Right forelimb (tissue), 1 donor: ENCODE results near the gene PAFAH2.
"Not testable (repeated sequence)": the region's sequence is repeated elsewhere in the genome, so short reads cannot be mapped to it uniquely, and the experiment has no call there.

Experiments
- DNase-seq: peaks from one replicate; pipeline ENCODE4 v3.0.0-alpha.2; 2018

PAFAH2 gene

DNA sequence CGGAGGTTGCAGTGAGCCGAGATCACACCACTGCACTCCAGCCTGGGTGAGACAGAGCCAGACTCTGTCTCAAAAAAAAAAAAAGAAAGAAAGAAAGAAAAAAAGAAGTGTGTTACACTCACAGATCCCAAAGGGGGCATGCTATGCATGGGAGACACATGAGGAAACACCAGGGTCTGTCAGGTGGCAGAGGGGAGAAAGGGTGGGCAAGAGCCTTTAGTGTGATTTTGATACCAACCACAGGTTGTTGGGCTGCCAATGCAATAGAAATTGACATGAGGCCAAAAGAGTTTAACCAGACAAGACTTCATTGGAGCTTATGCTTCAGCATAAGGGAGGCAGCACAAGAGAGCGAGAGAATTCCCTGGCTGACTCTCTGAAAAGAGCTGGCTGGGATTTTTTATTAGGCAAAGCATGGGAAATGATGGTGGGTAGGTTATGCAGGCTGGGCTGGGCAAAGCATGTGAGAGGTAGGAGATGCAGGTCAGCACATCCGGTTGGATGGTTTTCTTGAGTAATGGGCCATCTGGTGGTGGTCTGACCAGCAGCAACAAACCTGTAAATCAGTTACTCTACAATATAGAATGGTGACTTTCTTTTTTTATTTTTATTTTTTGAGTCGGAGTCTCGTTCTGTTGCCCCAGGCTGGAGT is 12.1 kb upstream of the PAFAH2 start:
- no peak for DNase-seq

DNA sequence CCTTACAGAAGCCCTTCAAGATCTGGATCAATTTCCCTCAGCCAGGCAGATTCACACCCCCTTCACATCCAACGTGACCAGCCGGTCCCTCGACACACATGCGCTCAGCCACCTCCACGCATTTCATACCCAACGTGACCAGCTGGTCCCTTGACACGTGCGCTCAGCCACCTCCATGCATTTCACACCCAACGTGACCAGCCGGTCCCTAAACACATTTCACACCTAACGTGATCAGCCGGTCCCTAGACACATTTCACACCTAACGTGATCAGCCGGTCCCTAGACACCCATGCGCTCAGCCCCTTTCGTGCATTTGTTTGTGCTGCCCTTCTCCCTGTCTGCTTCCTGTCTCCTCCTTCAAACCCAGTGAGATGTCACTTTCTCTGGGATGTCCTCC is 8.8 kb upstream of the PAFAH2 start:
- no peak for DNase-seq

- no peak for DNase-seq
Observed at GRCh38 chr1:26005434-26006105, 7.7 kb upstream of the PAFAH2 start.

GRCh38 chr1:26003756-26004155 is 5.9 kb upstream of the PAFAH2 start:
- DNase-seq, result no peak

DNA sequence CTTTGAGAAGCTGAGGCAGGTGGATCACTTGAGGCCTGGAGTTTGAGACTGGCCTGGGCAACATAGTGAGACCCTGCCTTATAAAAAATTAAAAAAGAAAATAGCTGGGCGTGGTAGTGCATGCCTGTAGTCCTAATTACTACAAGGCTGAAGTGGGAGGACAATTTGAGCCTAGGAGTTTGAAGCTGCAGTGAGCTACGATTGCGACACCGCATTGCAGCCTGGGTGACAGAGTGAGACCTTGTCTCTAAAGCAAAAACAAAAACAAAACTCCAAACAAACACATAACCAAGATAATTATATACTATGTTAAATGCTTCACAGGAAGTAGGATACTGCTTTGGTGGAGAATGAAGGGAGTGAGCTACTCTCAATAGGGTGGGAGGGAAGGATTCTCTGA is 5.4 kb upstream of the PAFAH2 start:
- DNase-seq, result no peak

DNA sequence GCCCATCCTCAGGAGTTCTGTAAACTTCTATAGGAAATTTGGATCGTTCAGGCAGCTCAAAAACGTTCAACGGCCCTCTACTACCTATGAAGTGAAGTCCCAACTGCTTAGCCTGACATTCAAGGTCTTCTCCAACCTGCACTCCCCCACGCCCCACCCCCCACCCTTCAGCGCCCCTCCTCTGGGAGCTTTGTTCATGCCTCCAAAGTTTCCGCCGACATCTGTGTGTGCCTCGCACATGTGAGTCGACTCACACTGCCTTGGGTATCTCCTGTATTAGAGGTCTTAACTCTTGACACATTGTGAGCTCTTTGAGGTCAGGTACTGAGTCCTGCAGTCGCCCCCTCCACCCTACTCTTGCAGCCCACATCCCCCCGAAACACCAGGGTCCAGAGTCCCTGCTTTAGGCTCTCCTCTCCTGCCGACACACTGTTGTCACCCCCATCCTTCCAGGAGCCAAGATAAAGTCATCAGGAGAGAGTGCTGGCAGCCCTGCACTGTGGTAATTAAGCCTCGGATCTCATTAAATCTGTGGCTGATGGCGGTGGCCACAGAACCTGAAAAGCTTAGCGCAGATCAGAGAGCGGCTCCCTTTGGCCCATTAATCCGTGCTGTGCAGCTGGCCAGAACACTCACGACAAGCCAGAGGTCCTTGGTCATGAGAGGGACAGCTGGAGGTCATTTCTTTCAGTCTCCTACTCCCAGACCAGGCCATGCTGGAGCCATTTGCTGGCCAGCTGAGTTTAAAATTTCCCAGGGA is 1.4 kb upstream of the PAFAH2 start:
- no peak for DNase-seq

GRCh38 chr1:25996966-25997827 is 666 bp downstream of the PAFAH2 start:
- peak; percentile 51 for DNase-seq

DNA sequence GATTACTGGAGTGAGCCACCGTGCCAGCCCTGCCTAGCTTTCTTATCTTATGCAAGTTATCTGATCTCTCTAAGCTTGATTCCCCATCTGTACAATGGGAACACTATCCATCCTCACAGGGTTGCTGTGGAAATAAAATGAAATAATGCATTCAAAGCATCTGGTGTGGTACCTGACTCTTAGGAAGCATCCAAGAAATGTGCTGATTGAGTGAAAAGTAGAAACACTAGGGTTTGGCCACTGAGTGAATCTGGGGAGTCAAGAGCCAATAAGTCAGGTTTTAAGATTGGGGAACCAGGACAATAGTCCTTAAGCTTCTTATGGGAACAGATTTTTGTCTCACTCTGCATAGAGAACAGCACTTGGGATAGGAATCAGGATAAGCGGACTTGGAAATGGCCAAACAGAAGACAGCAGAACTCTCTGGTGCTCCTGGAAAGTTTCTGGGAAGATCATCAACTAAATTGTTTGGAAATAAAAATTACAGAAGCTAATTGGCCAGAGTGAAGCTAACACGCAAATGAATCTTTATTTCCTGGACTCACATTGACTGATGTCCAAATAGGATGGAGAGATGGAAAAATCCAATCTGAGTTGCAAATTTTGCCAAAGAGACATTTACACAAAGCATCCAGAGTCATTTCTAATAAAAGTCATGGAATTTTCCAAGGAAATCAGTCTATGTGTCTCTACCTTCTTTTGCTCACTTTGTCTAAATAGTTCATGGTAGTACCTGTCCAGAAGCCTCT is 3.3 kb downstream of the PAFAH2 start:
- no peak for DNase-seq

- no peak for DNase-seq
Observed at GRCh38 chr1:25993197-25993951, 4.5 kb downstream of the PAFAH2 start.

GRCh38 chr1:25992689-25993171 is 5.1 kb downstream of the PAFAH2 start:
- DNase-seq, result no peak

DNA sequence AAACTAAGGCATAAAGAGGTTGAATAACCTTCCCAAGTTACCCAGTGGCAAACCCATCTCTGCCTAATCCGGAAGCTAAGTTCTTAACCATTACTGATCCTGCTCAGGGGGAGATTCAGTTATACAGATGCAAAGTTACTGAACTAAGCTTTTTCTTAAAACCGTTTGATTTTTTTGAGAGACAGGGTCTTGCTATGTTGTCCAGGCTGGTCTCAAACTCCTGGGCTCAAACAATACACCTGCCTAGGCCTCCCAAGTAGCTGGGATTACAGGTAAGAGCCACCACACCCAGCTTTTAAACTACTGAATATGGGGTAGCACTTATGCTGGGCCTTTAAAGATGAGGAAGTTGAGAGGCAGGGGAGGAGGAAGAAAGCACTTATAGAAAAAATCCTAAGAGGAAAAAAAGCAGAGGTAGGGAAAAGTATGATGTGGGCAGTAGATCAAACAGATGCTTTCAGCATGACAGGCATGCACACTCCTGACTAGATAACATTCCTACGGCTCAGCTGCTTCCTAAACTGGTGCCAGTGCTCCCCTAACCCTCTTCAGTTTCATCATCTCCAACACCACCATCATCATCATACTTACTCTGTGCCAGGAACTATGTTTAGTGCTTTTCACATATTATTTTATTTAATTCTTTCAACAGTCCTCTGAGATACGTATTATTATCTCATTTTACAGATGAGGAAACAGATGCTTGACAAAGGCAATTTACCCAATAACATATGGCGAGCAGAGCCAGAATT is 5.8 kb downstream of the PAFAH2 start:
- DNase-seq, result no peak

GRCh38 chr1:25990702-25991395 is 7.0 kb downstream of the PAFAH2 start:
- no peak for DNase-seq

- DNase-seq, result no peak
Observed at GRCh38 chr1:25990251-25990650, 7.6 kb downstream of the PAFAH2 start.

GRCh38 chr1:25989440-25990234 is 8.2 kb downstream of the PAFAH2 start:
- no peak for DNase-seq

DNA sequence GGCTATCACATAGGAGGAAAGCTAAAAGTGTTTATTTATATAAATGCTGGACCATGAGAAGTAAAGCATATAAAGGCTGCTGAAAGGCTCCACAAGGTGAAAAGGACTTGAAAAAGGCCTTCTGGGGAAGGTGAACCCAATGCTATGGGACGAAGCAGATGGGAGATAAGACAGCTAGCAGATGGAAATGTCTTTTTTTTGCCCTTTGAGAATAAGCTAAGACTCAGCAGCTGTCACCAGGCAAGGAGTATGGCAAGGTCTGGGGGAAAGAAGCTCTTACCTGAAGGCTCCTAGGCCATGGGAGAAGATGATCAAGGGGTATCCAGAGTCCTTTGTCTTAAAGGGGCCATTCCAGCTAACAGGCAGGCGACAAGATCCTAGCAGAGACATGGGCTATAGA is 9.9 kb downstream of the PAFAH2 start:
- DNase-seq, result no peak

- not testable (repeated sequence) for DNase-seq
Observed at GRCh38 chr1:25986773-25987172, 11.1 kb downstream of the PAFAH2 start.

- no peak for DNase-seq
Observed at GRCh38 chr1:25985670-25986069, 12.2 kb downstream of the PAFAH2 start.

DNA sequence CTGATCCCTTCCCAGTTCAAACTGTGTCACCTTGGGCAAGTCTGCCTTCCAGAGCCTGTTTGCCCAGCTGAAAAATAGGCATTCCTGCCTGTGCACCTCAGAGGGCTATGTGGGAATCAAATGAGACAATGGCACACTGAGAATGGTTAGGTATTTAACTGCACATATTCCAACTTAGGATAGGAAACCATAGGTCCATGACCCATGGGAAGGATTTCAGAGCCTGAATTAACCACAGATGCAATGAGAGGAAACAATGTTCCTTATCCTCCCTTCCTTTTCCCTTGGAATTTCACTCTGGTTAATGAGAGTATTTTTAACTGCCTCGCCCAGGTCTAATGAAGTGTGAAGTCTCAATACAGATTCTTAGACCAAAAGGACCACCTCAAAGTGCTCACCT is 12.7 kb downstream of the PAFAH2 start:
- DNase-seq, result no peak

- DNase-seq, result no peak
Observed at GRCh38 chr1:25979210-25979609, 18.7 kb downstream of the PAFAH2 start.
